ENCODE data around the gene CRIP3.

CRIP3 gene

DNA sequence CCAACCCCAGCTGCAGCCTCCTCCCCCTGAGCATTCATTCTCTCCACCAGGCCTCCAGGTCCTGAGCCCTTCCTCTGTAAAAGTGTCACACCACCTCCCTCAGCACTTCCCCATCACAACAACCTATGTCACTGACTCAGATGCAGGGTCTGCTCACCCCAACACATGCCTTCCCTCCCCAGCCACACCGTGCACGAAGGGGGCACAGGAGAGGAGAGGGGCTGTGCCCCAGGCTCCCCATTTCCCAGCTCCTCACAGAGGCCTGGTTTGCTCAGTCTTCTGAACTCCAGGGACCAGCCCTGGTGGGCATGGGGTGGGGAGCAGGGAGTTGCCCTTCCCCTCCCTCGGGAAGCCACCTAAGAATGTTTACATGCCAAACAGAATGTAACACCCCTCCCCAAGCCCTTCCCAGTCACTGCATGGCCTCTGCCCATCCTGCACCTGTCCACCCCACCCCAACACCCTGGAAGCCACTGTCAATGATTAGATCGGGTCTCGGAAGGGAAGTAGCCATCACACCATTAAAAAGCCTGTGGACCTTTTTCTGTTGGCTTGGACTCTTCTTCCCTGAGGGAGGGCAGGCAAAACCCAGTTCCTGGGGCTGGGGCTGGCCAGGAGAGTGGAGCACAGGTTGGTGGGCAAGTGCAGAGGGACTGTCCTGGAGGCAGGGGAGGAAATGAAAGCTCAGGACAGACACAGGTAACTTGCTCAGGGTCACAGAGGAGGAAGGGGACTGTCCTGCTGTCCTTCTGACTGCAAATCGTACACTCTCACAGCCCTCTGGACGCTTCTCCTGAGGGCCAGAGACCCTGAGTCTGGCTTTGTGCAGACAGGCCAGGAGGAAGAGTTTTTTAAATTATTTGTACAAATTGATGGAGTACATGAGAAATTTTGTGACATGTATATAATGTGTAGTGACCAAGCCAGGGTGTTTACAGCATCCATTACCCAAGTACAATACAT lies 20.6 kb downstream of the CRIP3 start:
- Mint-ChIP-seq H3K4me3 (no peak overlapping the region), H3K27me3 (peaks cover 11% of the 10 kb centered on the region), H3K9me3 (no peaks in the 10 kb centered on the region), H3K27ac (no peak overlapping the region), H3K36me3 (ENCODE audit: low read depth) (no peaks in the 10 kb centered on the region), H3K4me1 (ENCODE audit: low read depth) (no peaks in the 10 kb centered on the region)

DNA sequence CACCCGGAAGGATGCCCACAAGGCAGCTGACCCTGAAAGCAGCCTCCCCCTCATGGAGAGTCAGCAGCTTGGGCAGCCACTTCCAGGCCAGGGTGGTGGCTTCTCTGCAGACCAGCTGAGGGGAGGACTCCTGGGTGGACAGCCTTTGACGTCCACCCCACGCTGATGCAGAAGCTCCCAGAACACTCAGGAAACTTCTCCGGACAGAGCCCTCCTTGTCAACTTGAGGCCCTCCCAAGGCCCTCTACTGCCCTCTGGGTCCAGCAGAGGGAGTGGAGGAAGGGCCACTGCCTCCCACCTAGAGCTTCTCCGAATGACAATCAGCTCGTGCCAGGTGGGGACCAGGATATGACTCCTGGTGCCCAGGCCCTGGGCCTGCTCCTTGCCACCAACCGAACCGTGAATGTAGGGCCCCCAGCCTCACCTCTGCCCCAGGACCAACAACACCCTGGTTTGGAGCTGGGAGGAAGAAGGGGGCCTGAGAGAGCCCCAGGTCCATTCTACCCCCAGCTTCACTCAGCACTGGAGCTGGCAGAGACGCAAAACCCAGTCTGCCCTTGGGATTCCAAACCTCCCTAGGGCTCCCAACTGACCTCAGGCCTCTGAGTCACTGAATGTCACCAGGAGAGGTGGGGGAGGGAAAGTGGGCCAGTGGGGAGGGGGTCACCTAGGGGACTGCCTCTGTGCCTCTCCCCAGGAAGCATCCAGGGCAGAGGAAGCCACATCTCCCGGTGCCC lies 21.5 kb downstream of the CRIP3 start:
- Mint-ChIP-seq H3K4me1 (ENCODE audit: low read depth) (no peaks in the 10 kb centered on the region), H3K4me3 (no peak overlapping the region), H3K36me3 (ENCODE audit: low read depth) (no peaks in the 10 kb centered on the region), H3K9me3 (no peaks in the 10 kb centered on the region), H3K27me3 (peaks cover 11% of the 10 kb centered on the region), H3K27ac (no peak overlapping the region)

GRCh38 chr6:43286456-43286979 lies 22.1 kb downstream of the CRIP3 start:
- Mint-ChIP-seq H3K4me1 (ENCODE audit: low read depth) (no peaks in the 10 kb centered on the region), H3K27ac (no peak overlapping the region), H3K9me3 (no peaks in the 10 kb centered on the region), H3K27me3 (peaks cover 11% of the 10 kb centered on the region), H3K36me3 (ENCODE audit: low read depth) (no peaks in the 10 kb centered on the region), H3K4me3 (no peak overlapping the region)

- Mint-ChIP-seq H3K9me3 (no peaks in the 10 kb centered on the region), H3K27me3 (peaks cover 11% of the 10 kb centered on the region), H3K4me3 (no peak overlapping the region), H3K4me1 (ENCODE audit: low read depth) (no peaks in the 10 kb centered on the region), H3K27ac (no peak overlapping the region), H3K36me3 (ENCODE audit: low read depth) (no peaks in the 10 kb centered on the region)
These were observed 22.8 kb downstream of the CRIP3 start for GRCh38 chr6:43285832-43286231.

- Mint-ChIP-seq H3K27me3 (peaks cover 17% of the 10 kb centered on the region), H3K4me1 (ENCODE audit: low read depth) (no peaks in the 10 kb centered on the region), H3K9me3 (no peaks in the 10 kb centered on the region)
These were observed 23.4 kb downstream of the CRIP3 start for GRCh38 chr6:43284991-43285781.

DNA sequence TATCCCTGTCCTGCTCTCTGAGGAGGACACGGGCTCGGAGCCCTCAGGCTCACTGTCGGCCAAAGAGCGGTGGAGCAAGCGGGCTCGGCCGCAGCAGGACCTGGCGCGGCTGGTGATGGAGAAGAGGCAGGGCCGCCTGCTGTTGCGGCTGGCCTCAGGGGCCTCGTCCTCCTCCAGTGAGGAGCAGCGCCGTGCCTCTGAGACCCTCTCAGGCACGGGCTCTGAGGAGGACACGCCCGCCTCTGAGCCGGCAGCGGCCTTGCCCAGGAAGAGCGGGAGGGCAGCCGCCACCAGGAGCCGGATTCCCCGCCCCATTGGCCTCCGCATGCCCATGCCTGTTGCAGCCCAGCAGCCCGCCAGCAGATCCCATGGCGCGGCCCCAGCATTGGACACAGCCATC lies 24.7 kb downstream of the CRIP3 start:
- no peaks in the 10 kb centered on the region for H3K36me3 Mint-ChIP-seq (ENCODE audit: low read depth)
- no peaks in the 10 kb centered on the region for H3K4me1 Mint-ChIP-seq (ENCODE audit: low read depth)
- H3K27me3 Mint-ChIP-seq, result peaks cover 17% of the 10 kb centered on the region
- no peaks in the 10 kb centered on the region for H3K9me3 Mint-ChIP-seq
- no peak overlapping the region for H3K4me3 Mint-ChIP-seq
- H3K27ac Mint-ChIP-seq, result no peak overlapping the region

More at GRCh38 chr6:43284991-43285781, 23.4 kb downstream of the CRIP3 start:
- no peaks in the 10 kb centered on the region for H3K36me3 Mint-ChIP-seq (ENCODE audit: low read depth)
- H3K27ac Mint-ChIP-seq, result no peak overlapping the region
- no peak overlapping the region for H3K4me3 Mint-ChIP-seq

GRCh38 chr6:43283514-43283901 lies 25.1 kb downstream of the CRIP3 start:
- H3K27me3 Mint-ChIP-seq, result peaks cover 17% of the 10 kb centered on the region

DNA sequence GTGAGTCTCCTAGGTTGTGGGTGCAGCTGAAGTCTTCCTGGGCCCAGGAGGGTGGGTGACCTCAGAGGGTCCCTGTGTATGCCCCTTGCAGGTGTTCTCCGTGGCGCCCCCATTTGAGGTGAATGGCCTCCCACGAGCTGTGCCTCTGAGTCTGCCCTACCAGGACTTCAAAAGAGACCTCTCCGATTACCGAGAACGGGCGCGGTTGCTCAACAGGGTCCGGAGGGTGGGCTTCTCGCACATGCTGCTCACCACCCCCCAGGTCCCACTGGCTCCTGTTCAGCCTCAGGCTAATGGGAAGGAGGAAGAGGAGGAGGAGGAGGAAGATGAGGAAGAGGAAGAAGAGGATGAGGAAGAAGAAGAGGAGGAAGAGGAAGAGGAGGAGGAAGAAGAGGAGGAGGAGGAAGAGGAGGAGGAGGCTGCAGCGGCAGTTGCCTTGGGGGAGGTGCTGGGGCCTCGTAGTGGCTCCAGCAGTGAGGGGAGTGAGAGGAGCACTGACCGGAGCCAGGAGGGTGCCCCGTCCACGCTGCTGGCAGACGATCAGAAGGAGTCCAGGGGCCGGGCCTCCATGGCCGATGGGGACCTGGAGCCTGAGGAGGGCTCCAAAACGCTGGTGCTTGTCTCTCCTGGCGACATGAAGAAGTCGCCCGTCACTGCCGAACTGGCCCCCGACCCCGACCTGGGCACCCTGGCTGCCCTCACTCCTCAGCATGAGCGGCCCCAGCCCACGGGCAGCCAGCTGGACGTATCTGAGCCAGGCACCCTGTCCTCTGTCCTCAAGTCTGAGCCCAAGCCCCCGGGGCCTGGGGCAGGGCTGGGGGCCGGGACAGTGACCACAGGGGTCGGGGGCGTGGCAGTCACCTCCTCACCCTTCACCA lies 25.8 kb downstream of the CRIP3 start:
- H3K4me1 Mint-ChIP-seq (ENCODE audit: low read depth), result no peaks in the 10 kb centered on the region
- no peak overlapping the region for H3K27ac Mint-ChIP-seq
- no peaks in the 10 kb centered on the region for H3K9me3 Mint-ChIP-seq
- H3K36me3 Mint-ChIP-seq (ENCODE audit: low read depth), result no peaks in the 10 kb centered on the region
- H3K27me3 Mint-ChIP-seq, result peaks cover 17% of the 10 kb centered on the region
- H3K4me3 Mint-ChIP-seq, result no peak overlapping the region

More at GRCh38 chr6:43283514-43283901, 25.1 kb downstream of the CRIP3 start:
- H3K36me3 Mint-ChIP-seq (ENCODE audit: low read depth), result no peaks in the 10 kb centered on the region
- no peaks in the 10 kb centered on the region for H3K9me3 Mint-ChIP-seq
- no peak overlapping the region for H3K4me3 Mint-ChIP-seq
- no peaks in the 10 kb centered on the region for H3K4me1 Mint-ChIP-seq (ENCODE audit: low read depth)
- no peak overlapping the region for H3K27ac Mint-ChIP-seq

GRCh38 chr6:43282060-43282459 lies 26.6 kb downstream of the CRIP3 start:
- Mint-ChIP-seq H3K36me3 (ENCODE audit: low read depth) (no peaks in the 10 kb centered on the region), H3K4me1 (ENCODE audit: low read depth) (no peaks in the 10 kb centered on the region), H3K27ac (no peak overlapping the region), H3K27me3 (peaks cover 18% of the 10 kb centered on the region), H3K4me3 (no peak overlapping the region), H3K9me3 (no peaks in the 10 kb centered on the region)

GRCh38 chr6:43280234-43280633 lies 28.4 kb downstream of the CRIP3 start:
- Mint-ChIP-seq H3K4me3 (no peak overlapping the region), H3K36me3 (ENCODE audit: low read depth) (no peaks in the 10 kb centered on the region), H3K27ac (no peak overlapping the region), H3K27me3 (peaks cover 20% of the 10 kb centered on the region), H3K9me3 (no peaks in the 10 kb centered on the region), H3K4me1 (ENCODE audit: low read depth) (peaks cover 6% of the 10 kb centered on the region)

DNA sequence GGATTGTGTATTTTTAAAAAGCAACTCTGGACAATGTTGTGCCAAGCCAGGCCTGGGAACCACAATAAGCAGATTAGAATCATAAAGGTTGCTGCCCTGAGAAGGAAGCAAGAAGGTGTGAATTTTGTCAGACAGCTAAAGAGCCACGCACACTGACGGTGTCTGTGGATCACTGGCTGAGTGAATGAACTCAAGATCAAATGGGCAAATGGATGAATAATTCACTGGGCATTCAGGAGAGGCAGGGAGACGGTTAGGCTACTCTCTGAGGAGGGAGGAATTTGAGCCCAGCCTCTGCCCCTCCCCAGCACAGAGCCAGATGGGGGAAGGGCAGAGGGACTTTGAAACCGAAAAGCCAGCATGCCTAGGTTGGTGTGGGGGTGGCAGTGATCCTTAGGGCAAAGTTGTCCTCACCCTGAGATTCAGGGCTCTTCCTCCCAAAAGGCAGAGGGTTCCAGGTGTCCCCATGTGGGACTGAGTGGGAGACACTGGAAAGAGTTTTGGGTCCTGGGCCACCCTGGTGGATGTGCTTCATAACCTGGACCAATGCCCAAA lies 30.0 kb downstream of the CRIP3 start:
- no peaks in the 10 kb centered on the region for H3K36me3 Mint-ChIP-seq (ENCODE audit: low read depth)
- H3K27me3 Mint-ChIP-seq, result peaks cover 24% of the 10 kb centered on the region
- peaks cover 9% of the 10 kb centered on the region for H3K4me1 Mint-ChIP-seq (ENCODE audit: low read depth)
- no peak overlapping the region for H3K27ac Mint-ChIP-seq
- H3K4me3 Mint-ChIP-seq, result no peak overlapping the region
- no peaks in the 10 kb centered on the region for H3K9me3 Mint-ChIP-seq

- Mint-ChIP-seq H3K27me3 (peaks cover 24% of the 10 kb centered on the region), H3K9me3 (no peaks in the 10 kb centered on the region), H3K4me3 (no peak overlapping the region), H3K4me1 (ENCODE audit: low read depth) (peaks cover 9% of the 10 kb centered on the region), H3K27ac (no peak overlapping the region), H3K36me3 (ENCODE audit: low read depth) (no peaks in the 10 kb centered on the region)
These were observed 30.7 kb downstream of the CRIP3 start for GRCh38 chr6:43277643-43278523.

DNA sequence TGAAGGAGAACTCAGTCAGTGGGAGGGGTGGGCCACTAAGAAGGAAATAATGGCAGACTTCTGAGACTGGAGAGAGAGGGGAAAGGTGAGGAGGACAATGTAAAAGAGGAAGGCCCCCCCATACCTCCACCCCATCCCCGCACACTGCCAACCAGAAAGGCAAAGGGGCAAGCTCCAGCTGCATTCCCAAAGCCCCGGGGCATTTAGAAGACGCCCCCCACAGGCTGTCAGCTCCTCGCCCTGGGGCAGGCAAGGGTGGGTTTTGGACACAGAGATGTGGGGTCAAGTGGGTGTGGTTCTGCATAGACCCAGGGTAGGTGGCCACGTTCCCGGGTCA lies 31.4 kb downstream of the CRIP3 start:
- no peak overlapping the region for H3K4me3 Mint-ChIP-seq
- no peaks in the 10 kb centered on the region for H3K36me3 Mint-ChIP-seq (ENCODE audit: low read depth)
- no peak overlapping the region for H3K27ac Mint-ChIP-seq
- H3K9me3 Mint-ChIP-seq, result no peaks in the 10 kb centered on the region
- peaks cover 9% of the 10 kb centered on the region for H3K4me1 Mint-ChIP-seq (ENCODE audit: low read depth)
- peaks cover 24% of the 10 kb centered on the region for H3K27me3 Mint-ChIP-seq
